GM03348 (cell line): ENCODE results near the gene ABCB11.
A peak's percentile ranks its signal among the peaks of the same experiment; 100 is the strongest.
"Not testable (repeated sequence)": the region's sequence is repeated elsewhere in the genome, so short reads cannot be mapped to it uniquely, and the experiment has no call there.

Source experiments
- DNase-seq: peaks from one replicate; pipeline ENCODE4 v3.0.0; 2012; ENCODE audit warnings: low spot score

ABCB11 gene

GRCh38 chr2:168970711-168971233 lies 60.4 kb downstream of the ABCB11 start:
- no peak for DNase-seq

- DNase-seq: no peak
These were observed 61.3 kb downstream of the ABCB11 start for GRCh38 chr2:168969865-168970264.

- no peak for DNase-seq
These were observed 62.8 kb downstream of the ABCB11 start for GRCh38 chr2:168968342-168968741.

GRCh38 chr2:168964251-168964807 lies 66.8 kb downstream of the ABCB11 start:
- DNase-seq: no peak

DNA sequence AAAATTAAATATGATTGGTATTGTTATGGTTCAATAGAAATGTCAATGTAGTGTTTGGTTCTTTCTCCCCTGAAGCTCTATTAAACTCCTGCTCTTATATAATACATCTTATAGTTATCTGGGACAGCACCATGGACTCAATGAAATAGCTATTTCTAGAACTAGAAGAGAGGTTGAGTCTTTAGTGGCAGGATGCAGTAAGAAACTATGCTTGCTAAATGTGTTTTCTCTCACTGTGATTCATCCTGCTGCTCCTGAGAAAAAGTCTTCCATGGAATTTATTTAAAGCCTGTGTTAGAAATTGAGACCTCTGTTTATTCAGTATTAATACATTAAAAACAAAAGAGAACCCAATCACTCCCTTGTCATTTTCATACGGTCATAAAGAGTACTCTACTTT lies 68.5 kb downstream of the ABCB11 start:
- DNase-seq: no peak

- DNase-seq: peak; percentile 49
These were observed 69.5 kb downstream of the ABCB11 start for GRCh38 chr2:168961450-168962229.

- no peak for DNase-seq
These were observed 74.7 kb downstream of the ABCB11 start for GRCh38 chr2:168956392-168956791.

- no peak for DNase-seq
These were observed 75.8 kb downstream of the ABCB11 start for GRCh38 chr2:168955321-168955720.

GRCh38 chr2:168954256-168954655 lies 76.9 kb downstream of the ABCB11 start:
- no peak for DNase-seq

- DNase-seq: no peak
These were observed 78.7 kb downstream of the ABCB11 start for GRCh38 chr2:168952424-168952823.

DNA sequence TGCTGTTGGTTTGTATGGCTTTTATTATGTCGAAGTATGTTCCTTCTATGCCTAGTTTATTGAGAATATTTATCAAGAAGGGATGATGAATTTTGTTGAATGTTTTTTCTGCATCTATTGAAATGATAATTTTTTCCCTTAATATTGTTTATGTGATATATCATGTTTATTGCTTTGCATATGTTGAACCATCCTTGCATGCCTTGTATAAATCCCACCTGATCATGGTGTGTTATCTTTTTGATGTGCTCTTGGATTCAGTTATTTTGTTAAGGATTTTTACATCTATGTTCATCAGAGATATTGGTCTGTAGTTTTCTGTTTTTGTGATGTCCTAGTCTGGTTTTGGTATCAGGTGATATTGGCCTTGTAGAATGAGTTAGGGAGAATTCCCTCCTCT lies 79.3 kb downstream of the ABCB11 start:
- DNase-seq: no peak

DNA sequence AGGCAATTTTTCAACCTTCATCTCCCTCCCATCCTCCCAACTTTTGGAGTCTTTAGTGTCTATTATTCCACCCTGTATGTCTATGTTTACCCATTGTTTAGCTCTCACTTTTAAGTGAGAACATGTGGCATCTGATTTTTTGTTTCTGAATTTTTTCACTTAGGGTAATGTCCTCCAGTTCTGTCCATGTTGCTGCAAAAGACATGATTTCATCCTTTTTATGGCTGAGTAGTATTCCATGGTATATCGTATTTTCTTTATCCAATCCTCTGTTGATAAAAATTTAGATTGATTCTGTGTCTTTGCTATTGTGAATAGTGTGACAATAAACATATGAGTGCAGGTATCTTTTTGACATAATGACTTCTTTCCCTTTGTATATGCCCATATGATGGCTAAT lies 81.8 kb downstream of the ABCB11 start:
- DNase-seq: no peak

DNA sequence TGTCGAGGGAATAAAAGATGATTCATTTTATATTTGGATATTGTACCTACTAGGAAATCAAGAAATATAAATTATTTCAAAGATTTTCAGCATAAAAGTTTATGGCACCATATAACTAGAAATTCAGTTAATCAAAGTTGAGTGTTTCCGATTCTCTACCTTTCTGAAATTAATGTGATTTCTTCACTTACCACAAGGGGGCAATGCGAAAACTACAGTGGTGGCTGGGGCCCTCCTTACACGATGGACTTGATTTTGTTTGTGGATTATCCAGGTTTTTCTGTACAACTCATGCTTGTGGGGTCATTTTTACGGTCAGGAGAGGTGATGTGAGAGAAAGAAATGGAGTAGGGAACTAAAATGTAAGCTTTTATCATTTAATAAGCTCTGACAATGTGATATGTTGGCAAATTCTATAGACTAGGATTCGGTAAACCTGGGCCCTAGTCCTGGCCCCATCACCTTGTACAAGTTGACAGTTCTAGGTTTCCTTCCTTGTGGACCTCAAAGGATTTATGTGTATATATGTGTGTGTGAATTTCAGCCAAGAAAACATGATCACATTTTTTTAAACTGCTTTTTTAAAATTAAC lies 82.4 kb downstream of the ABCB11 start:
- DNase-seq: peak; percentile 10

- no peak for DNase-seq
These were observed 85.6 kb downstream of the ABCB11 start for GRCh38 chr2:168945508-168945907.

DNA sequence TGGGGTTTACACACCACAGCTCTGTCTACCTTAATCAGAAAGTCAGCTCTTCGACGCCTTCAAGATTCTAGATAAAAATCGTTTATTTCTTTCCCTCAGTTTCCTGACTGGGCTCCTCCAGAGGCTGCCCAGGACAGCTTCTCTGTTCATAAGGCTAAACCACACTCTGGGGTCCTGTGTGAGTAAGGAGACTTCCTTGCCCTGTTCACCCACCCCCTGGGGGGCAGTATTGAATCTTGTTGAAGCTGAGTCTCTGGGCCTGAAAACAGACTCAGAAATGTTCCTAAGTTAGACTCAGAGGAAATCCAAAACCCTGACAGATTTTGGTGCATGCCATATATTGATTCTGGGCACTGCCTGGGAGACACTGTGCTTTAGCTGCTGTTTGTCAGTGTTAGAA lies 87.1 kb downstream of the ABCB11 start:
- DNase-seq: no peak

DNA sequence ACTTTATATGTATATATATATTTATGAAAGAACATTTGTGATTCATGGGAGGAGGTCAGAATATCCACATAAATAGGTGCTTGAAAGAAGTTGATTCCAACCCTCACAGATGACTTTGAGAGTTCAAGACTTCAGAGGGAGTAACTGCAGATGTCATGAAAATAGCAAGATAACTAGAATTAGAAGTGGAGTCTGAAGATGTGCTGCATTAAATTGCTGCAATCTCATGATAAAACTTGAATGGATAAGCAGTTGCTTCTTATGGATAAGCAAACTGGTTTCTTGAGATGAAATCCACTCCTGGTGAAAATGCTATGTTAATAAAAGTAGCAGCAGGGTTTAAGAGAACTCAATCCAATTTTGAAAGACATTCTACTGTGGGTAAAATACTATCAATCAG lies 89.8 kb downstream of the ABCB11 start:
- DNase-seq: no peak

GRCh38 chr2:168939918-168940317 lies 91.2 kb downstream of the ABCB11 start:
- DNase-seq: no peak

DNA sequence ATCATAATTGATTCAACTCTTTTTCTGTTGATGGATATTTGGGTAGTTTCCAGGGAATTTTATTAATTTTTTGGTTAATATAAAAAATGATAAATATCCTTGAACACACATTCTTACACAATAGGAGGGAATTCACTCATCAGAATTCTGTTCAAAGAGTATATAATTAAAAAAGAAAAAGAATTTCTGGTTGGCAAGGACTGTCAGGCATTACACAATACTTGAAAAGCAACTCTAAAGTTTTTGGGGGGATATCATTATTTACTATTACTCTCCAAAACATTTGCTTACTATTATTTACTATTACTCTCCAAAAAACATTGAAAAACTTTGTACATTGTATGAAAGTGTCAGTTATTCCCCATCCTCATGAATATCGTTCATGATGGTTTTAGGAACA lies 92.1 kb downstream of the ABCB11 start:
- DNase-seq: no peak

DNA sequence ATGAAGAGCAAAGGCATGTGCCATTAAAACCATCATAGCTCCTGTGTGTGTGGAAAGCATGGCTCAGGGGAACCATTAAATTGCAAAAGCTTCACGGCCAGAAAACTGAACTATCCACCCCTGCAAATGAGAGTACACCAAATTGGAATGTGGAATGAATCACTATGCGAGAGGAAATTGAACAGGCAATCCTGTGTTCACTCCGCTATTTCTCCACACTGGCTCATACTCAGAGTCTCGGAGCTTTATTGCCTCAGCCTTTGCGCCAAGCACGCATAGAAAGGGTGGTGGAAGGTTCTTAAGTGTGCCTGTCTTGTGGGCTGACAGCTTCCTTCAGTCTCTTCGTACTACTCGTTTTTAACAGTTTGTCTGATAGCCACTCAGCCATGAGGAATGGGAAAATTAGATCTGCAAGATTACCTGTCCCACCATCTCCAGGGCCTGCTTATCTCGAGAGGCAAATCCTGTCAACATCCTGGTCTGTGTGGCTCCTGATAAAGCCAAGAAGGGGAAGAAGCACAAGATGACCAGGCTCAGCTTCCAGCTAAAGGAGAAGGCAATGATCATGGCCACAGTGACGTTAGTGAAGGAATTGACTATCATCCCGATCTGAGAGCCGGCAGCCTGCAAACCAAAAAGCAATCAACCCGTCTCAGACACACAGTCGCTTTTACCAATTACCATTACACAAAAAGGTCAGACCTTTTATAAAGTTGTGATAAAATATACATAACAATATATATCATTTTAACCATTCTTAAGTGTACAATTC lies 95.1 kb downstream of the ABCB11 start:
- peak; percentile 57 for DNase-seq

GRCh38 chr2:168934826-168935225 lies 96.3 kb downstream of the ABCB11 start:
- peak; percentile 13 for DNase-seq

GRCh38 chr2:168932174-168932573 lies 99.0 kb downstream of the ABCB11 start:
- not testable (repeated sequence) for DNase-seq

DNA sequence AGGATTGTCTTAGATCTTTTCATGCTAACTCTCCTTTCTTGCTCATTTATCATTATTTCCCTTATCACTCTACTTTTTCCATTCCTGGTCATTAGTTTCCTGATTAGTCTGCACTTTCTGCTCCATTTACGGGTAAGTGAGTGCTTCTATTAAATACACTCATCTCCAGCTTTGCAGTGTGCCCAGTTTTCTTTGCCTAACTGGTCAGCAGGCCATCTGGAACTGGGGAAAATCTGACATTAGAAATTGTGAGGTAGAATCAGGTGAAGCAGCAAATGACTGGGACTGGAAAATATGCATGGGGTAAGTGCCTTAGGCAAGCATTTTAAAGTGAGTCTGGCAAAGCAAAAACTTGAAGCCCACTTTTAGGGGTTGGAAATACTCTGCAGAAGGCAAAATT lies 100.9 kb downstream of the ABCB11 start:
- DNase-seq: no peak

- no peak for DNase-seq
These were observed 102.1 kb downstream of the ABCB11 start for GRCh38 chr2:168929031-168929430.
